Measurements from ENCODE around the gene IFIT1B.

The IFIT1B gene

GRCh38 chr10:89338713-89339112, 39.1 kb upstream of the IFIT1B start:
- Histone ChIP-seq H3K27ac (ENCODE audit: low read depth in 2 of 2, low read length in 2 of 2) (no peak overlapping the region), H3K9me3 (ENCODE audit: control insufficient read depth in 2 of 2, low read length in 2 of 2) (no peaks in the 10 kb centered on the region), H3K4me3 (ENCODE audit: low read length in 2 of 2) (no peak overlapping the region), H3K27me3 (ENCODE audit: control insufficient read depth in 2 of 2, insufficient read depth in 2 of 2, low read length in 2 of 2) (no peaks in the 10 kb centered on the region), H3K36me3 (ENCODE audit: control insufficient read depth in 2 of 2, insufficient read depth in 2 of 2, low read length in 2 of 2) (peaks cover 9 to 11% of the 10 kb centered on the region in 2 donors), H3K4me1 (ENCODE audit: control insufficient read depth in 2 of 2, insufficient read depth in 2 of 2, low read length in 2 of 2) (peaks cover 0 to 5% of the 10 kb centered on the region in 2 donors), H3K9ac (ENCODE audit: low read depth in 1 of 2, low read length in 2 of 2) (no peak overlapping the region)

GRCh38 chr10:89339875-89340274, 38.0 kb upstream of the IFIT1B start:
- Histone ChIP-seq H3K27ac (ENCODE audit: low read depth in 2 of 2, low read length in 2 of 2) (no peak overlapping the region), H3K9me3 (ENCODE audit: control insufficient read depth in 2 of 2, low read length in 2 of 2) (no peaks in the 10 kb centered on the region), H3K27me3 (ENCODE audit: control insufficient read depth in 2 of 2, insufficient read depth in 2 of 2, low read length in 2 of 2) (no peaks in the 10 kb centered on the region), H3K9ac (ENCODE audit: low read depth in 1 of 2, low read length in 2 of 2) (no peak overlapping the region), H3K4me3 (ENCODE audit: low read length in 2 of 2) (no peak overlapping the region), H3K4me1 (ENCODE audit: control insufficient read depth in 2 of 2, insufficient read depth in 2 of 2, low read length in 2 of 2) (no peaks in the 10 kb centered on the region), H3K36me3 (ENCODE audit: control insufficient read depth in 2 of 2, insufficient read depth in 2 of 2, low read length in 2 of 2) (peaks cover 9 to 11% of the 10 kb centered on the region in 2 donors)

DNA sequence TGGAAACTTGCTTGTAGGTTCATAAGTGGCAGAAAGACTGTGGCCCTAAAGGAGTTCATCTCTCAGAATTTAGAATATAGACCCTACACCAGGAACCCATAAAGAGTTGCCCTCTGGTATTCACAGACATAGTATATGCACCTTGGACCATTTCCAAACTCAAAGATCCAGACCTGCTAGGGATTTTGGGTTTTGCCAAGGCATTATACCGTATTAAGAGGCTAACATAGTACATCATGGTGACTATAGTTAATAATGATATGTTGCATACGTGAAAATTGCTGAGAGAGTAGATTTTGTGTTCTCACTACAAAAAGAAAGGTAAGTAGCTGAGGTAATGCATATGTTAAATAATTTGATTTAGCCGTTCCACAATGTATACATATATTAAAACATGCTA, 36.2 kb upstream of the IFIT1B start:
- Histone ChIP-seq H3K4me3 (ENCODE audit: low read length in 2 of 2) (no peak overlapping the region), H3K4me1 (ENCODE audit: control insufficient read depth in 2 of 2, insufficient read depth in 2 of 2, low read length in 2 of 2) (peaks cover 0 to 8% of the 10 kb centered on the region in 2 donors), H3K36me3 (ENCODE audit: control insufficient read depth in 2 of 2, insufficient read depth in 2 of 2, low read length in 2 of 2) (peaks cover 9 to 11% of the 10 kb centered on the region in 2 donors), H3K9me3 (ENCODE audit: control insufficient read depth in 2 of 2, low read length in 2 of 2) (no peaks in the 10 kb centered on the region), H3K27me3 (ENCODE audit: control insufficient read depth in 2 of 2, insufficient read depth in 2 of 2, low read length in 2 of 2) (no peaks in the 10 kb centered on the region), H3K9ac (ENCODE audit: low read depth in 1 of 2, low read length in 2 of 2) (no peak overlapping the region), H3K27ac (ENCODE audit: low read depth in 2 of 2, low read length in 2 of 2) (no peak overlapping the region)

GRCh38 chr10:89342206-89342958, 35.5 kb upstream of the IFIT1B start:
- H3K27ac ChIP-seq (ENCODE audit: low read depth in 2 of 2, low read length in 2 of 2): no peak overlapping the region

GRCh38 chr10:89343089-89343767, 34.6 kb upstream of the IFIT1B start:
- Histone ChIP-seq H3K9ac (ENCODE audit: low read depth in 1 of 2, low read length in 2 of 2) (no peak overlapping the region), H3K4me3 (ENCODE audit: low read length in 2 of 2) (no peak overlapping the region), H3K27ac (ENCODE audit: low read depth in 2 of 2, low read length in 2 of 2) (no peak overlapping the region), H3K27me3 (ENCODE audit: control insufficient read depth in 2 of 2, insufficient read depth in 2 of 2, low read length in 2 of 2) (no peaks in the 10 kb centered on the region), H3K36me3 (ENCODE audit: control insufficient read depth in 2 of 2, insufficient read depth in 2 of 2, low read length in 2 of 2) (peaks cover 6 to 11% of the 10 kb centered on the region in 2 donors), H3K4me1 (ENCODE audit: control insufficient read depth in 2 of 2, insufficient read depth in 2 of 2, low read length in 2 of 2) (peaks cover 0 to 9% of the 10 kb centered on the region in 2 donors), H3K9me3 (ENCODE audit: control insufficient read depth in 2 of 2, low read length in 2 of 2) (no peaks in the 10 kb centered on the region)

More at GRCh38 chr10:89342206-89342958, 35.5 kb upstream of the IFIT1B start:
- Histone ChIP-seq H3K27me3 (ENCODE audit: control insufficient read depth in 2 of 2, insufficient read depth in 2 of 2, low read length in 2 of 2) (no peaks in the 10 kb centered on the region), H3K4me3 (ENCODE audit: low read length in 2 of 2) (no peak overlapping the region), H3K9me3 (ENCODE audit: control insufficient read depth in 2 of 2, low read length in 2 of 2) (no peaks in the 10 kb centered on the region), H3K9ac (ENCODE audit: low read depth in 1 of 2, low read length in 2 of 2) (no peak overlapping the region), H3K36me3 (ENCODE audit: control insufficient read depth in 2 of 2, insufficient read depth in 2 of 2, low read length in 2 of 2) (peaks cover 9 to 11% of the 10 kb centered on the region in 2 donors), H3K4me1 (ENCODE audit: control insufficient read depth in 2 of 2, insufficient read depth in 2 of 2, low read length in 2 of 2) (peaks cover 0 to 9% of the 10 kb centered on the region in 2 donors)

GRCh38 chr10:89344156-89344555, 33.7 kb upstream of the IFIT1B start:
- Histone ChIP-seq H3K4me3 (ENCODE audit: low read length in 2 of 2) (no peak overlapping the region), H3K4me1 (ENCODE audit: control insufficient read depth in 2 of 2, insufficient read depth in 2 of 2, low read length in 2 of 2) (peaks cover 0 to 9% of the 10 kb centered on the region in 2 donors), H3K9me3 (ENCODE audit: control insufficient read depth in 2 of 2, low read length in 2 of 2) (no peaks in the 10 kb centered on the region), H3K36me3 (ENCODE audit: control insufficient read depth in 2 of 2, insufficient read depth in 2 of 2, low read length in 2 of 2) (peaks cover 5 to 6% of the 10 kb centered on the region in 2 donors), H3K9ac (ENCODE audit: low read depth in 1 of 2, low read length in 2 of 2) (no peak overlapping the region), H3K27ac (ENCODE audit: low read depth in 2 of 2, low read length in 2 of 2) (no peak overlapping the region), H3K27me3 (ENCODE audit: control insufficient read depth in 2 of 2, insufficient read depth in 2 of 2, low read length in 2 of 2) (no peaks in the 10 kb centered on the region)

- no peak overlapping the region for H3K9ac ChIP-seq (ENCODE audit: low read depth in 1 of 2, low read length in 2 of 2)
- H3K36me3 ChIP-seq (ENCODE audit: control insufficient read depth in 2 of 2, insufficient read depth in 2 of 2, low read length in 2 of 2): no peaks in the 10 kb centered on the region
- no peak overlapping the region for H3K4me3 ChIP-seq (ENCODE audit: low read length in 2 of 2)
- peaks cover 1 to 12% of the 10 kb centered on the region in 2 donors for H3K4me1 ChIP-seq (ENCODE audit: control insufficient read depth in 2 of 2, insufficient read depth in 2 of 2, low read length in 2 of 2)
- H3K27me3 ChIP-seq (ENCODE audit: control insufficient read depth in 2 of 2, insufficient read depth in 2 of 2, low read length in 2 of 2): no peaks in the 10 kb centered on the region
- H3K9me3 ChIP-seq (ENCODE audit: control insufficient read depth in 2 of 2, low read length in 2 of 2): no peaks in the 10 kb centered on the region
- H3K27ac ChIP-seq (ENCODE audit: low read depth in 2 of 2, low read length in 2 of 2): no peak overlapping the region
These were observed 32.4 kb upstream of the IFIT1B start for GRCh38 chr10:89345367-89346000.

DNA sequence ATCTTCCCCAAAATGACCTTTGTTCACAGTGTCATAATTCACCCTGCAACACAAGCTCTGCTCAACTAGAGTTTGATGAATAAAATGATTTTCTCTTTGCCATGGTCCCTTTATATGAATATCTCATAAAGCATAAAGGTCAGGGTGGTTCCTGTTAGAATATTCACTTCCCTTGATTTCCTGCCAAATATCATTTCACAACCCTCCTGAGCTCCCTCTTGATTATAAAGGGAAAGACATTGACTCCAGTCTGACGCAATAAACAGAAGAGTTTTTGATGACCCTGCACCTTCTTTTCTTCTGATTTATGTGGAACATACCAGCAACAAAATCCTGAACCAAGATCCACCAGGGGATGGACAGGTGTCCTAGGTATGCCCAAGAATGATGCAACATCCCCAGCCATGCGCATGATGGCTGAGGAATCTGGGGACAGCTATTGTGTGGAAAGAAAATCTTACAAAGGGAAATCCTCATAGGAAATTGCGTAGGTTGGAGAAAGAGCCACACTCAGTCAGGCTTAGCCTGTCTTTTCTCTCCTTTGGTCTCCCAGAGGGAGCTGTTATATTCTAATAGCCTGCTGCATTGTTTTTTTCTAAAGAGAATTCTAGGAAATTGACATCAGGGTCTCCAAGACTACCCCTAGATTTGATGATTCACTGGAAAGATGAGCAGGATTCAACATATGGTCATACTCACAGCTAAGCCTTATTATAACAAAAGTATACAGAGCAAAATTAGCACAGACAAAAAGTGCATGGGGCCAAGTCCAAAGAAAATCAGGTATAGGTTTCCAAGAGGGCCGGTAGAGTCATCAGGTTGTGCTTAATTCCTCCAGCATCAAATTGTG, 31.2 kb upstream of the IFIT1B start:
- no peaks in the 10 kb centered on the region for H3K9me3 ChIP-seq (ENCODE audit: control insufficient read depth in 2 of 2, low read length in 2 of 2)
- no peak overlapping the region for H3K4me3 ChIP-seq (ENCODE audit: low read length in 2 of 2)
- no peaks in the 10 kb centered on the region for H3K36me3 ChIP-seq (ENCODE audit: control insufficient read depth in 2 of 2, insufficient read depth in 2 of 2, low read length in 2 of 2)
- H3K27ac ChIP-seq (ENCODE audit: low read depth in 2 of 2, low read length in 2 of 2): no peak overlapping the region
- peaks cover 12 to 24% of the 10 kb centered on the region in 2 donors for H3K4me1 ChIP-seq (ENCODE audit: control insufficient read depth in 2 of 2, insufficient read depth in 2 of 2, low read length in 2 of 2)
- H3K27me3 ChIP-seq (ENCODE audit: control insufficient read depth in 2 of 2, insufficient read depth in 2 of 2, low read length in 2 of 2): no peaks in the 10 kb centered on the region
- H3K9ac ChIP-seq (ENCODE audit: low read depth in 1 of 2, low read length in 2 of 2): no peak overlapping the region

- no peak overlapping the region for H3K4me3 ChIP-seq (ENCODE audit: low read length in 2 of 2)
- no peaks in the 10 kb centered on the region for H3K36me3 ChIP-seq (ENCODE audit: control insufficient read depth in 2 of 2, insufficient read depth in 2 of 2, low read length in 2 of 2)
- H3K27me3 ChIP-seq (ENCODE audit: control insufficient read depth in 2 of 2, insufficient read depth in 2 of 2, low read length in 2 of 2): no peaks in the 10 kb centered on the region
- H3K4me1 ChIP-seq (ENCODE audit: control insufficient read depth in 2 of 2, insufficient read depth in 2 of 2, low read length in 2 of 2): peaks cover 17 to 31% of the 10 kb centered on the region in 2 donors
- no peak overlapping the region for H3K27ac ChIP-seq (ENCODE audit: low read depth in 2 of 2, low read length in 2 of 2)
- no peaks in the 10 kb centered on the region for H3K9me3 ChIP-seq (ENCODE audit: control insufficient read depth in 2 of 2, low read length in 2 of 2)
- no peak overlapping the region for H3K9ac ChIP-seq (ENCODE audit: low read depth in 1 of 2, low read length in 2 of 2)
These were observed 30.0 kb upstream of the IFIT1B start for GRCh38 chr10:89347701-89348457.
